Superior temporal gyrus (tissue), 1 donor: ENCODE results near the gene MYB.
"Not testable (repeated sequence)": the region's sequence is repeated elsewhere in the genome, so short reads cannot be mapped to it uniquely, and the experiment has no call there.

ENCODE experiments used
- DNase-seq: peaks from one replicate; pipeline ENCODE4 v3.0.0-alpha.2; 2016; ENCODE audit errors: extremely low spot score

MYB gene

DNA sequence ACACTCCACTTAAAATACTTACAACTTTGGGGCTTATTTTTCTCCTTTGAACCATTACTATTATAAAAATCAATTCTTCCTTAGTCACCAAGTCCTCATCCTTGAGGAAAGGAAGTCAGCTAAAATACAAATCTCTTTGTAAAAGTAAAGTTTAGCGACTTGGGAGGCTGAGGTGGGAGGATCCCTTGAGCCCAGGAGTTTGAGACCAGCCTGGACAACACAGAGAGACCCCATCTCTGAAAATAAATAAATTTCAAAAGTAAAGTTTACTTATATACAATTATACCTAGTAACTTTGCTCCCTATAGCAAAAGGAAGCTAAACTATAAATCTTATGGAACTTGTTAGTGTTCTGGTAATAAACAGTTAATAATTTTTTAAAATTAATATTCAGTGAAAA is 40.4 kb downstream of the MYB start:
- DNase-seq = no peak

DNA sequence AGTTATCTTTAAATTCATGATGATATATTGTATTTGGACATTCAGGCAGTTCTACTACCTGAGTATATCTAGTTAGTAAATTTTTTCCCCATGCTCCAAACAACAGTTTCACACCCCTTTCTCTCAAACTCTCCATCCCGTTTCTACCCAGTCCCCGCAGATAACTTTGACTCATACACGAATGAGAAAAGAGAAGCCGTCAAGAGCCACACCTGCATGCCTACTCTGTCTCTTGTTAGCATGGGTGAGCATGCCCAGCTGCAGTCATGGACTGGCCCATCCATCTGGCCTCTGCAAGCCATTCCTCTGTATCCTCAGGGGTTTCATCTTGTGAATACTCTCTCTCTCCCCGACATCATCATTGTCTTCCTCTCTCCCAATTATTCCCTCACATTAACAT is 41.5 kb downstream of the MYB start:
- DNase-seq = no peak

DNA sequence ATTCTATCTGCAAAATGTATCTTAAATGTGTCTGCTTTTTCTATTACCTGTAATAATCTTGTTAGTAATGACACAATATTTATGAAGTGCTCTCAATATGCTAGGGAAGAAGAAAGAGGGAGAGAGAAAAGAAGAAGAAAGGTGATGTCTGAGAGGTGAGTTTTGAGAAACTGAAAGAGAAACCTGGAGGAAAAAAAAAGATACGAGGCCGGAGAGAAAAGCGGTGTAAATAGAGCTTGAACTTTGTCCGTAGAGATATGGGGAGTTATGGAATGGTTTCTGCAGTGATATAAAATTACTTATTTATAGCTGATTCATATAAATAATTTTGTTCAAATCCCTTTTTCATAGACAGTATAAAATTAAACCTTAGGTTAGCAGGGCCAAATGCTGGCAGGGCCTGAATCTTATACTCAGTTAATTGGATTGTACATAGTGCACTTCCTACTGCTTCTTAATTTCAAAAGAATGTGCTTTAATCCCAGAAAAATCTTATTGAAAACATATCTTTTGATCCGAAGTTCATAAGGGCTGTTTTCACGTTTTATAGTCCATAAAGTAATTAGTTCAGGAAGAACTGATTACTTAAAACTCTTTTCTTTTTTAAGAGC is 43.0 kb downstream of the MYB start:
- no peak for DNase-seq

DNA sequence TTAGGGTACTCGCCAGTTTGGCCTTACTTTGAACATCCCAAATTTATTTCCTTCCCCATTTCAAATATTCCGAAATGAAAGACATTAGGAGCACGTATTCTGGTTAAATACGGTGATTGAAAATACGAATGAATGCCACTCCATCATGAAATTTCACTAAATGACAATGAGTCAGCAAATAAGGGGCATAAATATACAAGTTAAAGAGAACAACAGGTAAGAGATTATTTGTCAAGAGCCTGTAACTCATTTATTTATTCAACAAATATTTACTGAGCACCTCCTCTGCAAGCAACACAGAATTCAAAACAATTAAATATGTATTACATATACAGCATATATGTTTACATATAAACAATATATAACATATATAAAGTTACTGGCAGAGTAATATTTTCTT is 44.8 kb downstream of the MYB start:
- DNase-seq = no peak

DNA sequence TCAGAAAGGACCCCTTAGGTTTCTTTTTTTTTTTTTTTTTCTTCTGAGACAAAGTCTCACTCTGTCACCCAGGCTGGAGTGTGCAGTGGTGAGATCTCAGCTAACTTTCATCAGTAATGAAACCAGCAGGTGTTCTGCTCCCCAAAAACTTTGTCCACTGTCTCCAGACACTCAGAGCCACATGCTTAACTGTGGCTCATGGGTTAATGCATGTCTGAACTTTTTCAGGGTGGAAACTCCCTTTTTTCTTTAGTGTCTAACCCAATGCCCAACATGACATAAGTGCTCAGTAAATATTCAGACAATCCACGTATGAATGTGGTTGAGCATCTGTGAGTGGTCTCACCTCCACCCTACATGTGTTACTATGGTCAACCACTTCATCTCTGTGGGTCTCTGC is 45.4 kb downstream of the MYB start:
- DNase-seq = no peak

DNA sequence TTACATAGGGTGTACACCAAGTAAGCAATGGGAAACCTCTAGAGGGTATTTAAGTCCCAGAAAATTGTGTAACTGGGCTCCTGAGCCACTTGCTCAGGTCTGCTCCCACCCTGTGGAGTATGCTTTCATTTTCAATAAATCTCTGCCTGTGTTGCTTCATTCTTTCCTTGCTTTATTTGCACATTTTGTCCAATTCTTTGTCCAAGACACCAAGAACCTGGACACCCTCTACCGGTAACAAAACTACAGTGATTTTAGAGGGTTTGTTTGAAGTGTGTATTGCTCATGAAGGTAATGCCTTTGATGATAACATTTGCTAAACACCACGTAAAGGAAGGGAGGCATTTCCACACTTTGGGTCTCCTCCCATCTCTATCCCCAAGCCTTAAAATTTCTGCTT is 46.2 kb downstream of the MYB start:
- DNase-seq = no peak

DNA sequence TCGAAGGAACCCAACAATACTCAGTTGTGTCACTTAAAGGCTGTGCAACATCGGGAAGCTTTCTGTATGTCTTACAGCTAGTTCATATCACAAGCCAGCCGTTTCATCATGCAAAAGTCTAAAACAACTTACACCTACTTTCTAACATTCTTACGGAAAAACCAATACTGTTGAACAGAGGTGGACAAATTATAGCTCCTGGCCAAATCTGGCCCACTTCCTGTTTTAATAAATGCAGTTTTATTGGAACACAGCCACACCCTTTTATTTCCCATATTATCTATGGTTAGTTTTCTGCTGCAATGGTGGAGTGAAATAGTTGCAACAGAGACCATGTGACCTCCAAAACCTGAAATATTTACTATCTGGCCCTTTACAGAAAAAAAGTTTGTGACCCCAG is 46.6 kb downstream of the MYB start:
- DNase-seq = no peak

DNA sequence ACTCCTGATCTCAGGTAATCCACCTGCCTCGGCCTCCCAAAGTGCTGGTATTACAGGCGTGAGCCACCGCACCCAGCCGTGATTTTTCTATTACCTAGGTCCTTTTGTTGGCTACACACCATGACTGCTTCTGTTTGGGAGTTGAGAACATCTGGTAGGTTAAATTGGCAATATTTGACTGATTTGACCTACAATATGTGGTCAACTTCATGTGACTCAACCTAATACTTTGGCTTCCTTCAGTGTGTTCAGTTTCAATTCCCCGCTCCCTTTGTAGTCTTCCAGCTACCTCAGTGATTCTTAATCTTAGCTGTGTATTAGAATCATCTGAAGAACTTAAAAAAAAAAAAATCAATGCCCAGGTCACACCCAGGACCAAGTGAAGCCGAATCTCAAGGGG is 47.4 kb downstream of the MYB start:
- DNase-seq = no peak

DNA sequence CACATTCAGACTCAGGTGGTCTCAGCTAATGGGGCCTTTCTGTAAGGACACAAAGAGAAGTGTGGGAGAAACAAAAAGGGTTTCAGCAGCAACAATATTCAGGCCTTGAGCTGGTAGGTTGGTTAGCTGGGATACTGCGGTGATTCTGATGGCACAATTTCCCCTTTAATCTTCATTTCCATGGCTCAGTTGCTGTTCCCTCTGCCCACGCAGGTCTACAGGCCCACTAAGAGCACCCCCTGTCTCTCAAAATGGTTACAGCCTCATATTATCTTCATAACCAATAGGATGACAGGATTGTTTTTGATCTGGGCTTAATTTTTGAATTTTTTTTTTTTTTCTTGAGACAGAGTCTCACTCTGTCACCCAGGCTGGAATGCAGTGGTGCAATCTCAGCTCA is 48.9 kb downstream of the MYB start:
- no peak for DNase-seq

DNA sequence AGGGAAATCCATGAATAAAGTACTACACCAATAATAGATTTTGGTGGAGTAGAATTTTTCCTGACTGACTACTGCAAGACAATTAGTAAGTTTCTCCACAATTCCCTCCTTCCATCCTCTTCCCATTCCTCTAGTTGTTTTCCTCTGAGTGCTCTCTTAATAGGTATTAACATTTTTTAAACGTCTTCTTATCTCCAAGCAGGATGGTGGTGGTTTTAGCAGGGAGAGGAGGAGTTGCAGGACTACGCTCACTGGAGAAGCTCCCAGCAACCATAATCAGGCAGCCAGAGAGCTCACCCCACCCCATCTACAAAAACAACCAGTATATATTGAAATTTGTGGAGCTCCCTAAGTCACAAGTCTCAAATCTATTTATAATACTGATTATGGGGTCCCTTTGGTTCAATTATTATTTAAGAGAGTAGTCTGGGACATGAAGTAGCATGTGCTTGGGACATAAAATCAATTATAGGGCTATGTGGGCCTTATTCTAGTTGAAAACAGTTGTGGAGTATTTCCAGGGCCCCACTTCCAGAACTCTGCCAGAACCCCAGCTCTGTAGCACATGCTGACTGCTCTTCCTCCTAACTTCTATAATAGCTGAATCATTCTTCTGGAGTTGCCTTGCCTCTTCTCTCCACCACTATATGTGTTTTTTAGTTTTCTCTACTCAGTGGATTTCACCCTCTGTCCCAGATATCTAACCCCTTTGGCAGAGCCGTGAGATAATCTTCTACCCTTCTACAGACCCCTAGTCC is 49.8 kb downstream of the MYB start:
- DNase-seq = no peak

DNA sequence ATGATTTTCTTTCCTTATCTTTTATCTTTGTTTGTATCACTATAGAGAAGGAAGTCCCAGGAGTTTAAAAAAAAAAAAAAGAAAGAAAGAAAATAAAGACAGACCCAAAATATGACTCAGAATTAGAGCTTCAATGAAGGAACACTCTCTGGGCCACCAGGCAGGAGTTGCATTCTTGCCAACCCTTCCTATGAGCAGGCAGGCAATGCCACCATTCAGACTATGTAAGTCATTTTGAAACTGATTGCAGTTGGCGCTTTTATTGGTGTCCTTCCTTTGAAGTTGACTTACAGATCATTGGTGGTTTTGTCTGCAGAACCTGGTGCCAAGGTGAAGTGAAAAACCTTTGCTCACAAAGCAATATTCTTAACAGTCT is 50.3 kb downstream of the MYB start:
- DNase-seq = no peak

DNA sequence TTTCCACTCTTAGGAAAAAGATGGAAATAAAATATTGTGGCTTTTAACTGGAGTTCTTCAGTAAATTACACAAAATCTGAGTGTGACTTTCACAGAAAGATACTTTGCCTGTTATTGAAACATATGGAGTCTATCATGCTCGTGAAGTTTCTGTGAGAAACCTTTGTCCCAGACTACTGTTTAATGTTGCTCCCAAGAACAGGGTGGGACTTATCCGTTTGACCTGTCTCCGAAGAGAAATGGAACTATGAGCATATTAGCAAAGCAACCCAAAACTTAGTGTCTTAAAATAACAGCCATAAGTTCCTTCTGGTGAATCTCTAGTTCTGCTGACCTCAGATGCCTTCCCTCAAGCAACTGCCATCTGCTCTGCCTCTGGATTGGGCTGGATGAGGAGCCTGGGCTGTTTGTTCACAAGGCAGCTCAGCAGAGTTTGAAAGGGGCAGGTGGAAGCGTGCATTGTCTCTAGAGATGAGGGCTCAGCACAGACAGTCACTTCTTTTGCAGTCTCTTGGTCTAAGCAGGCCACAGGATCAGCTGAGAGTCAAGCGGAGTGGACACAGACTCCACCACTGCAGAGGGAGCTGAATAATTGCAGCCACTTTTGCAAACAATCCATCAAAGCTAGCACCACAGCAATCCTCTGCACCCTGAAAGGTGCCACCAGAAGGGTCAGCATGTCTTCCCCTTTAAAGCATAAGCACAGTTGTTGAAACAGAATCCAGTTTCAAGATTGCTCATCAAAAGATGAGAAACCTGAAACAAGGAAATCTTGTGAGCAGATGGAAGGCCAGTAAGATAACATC is 52.8 kb downstream of the MYB start:
- DNase-seq = no peak

DNA sequence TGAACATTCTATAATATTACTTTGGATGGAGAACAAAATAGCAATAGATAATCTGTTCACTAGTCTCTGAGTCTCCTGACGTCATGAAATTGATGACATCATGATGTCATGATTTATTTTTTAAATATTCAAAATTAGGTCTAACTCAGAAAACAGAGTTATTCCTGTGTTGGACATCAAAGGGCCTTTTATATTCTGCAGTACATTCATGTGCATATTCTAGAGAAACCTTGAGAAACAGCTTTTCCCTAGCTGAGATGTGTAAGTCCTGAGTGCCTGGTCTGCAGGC is 53.3 kb downstream of the MYB start:
- no peak for DNase-seq

DNA sequence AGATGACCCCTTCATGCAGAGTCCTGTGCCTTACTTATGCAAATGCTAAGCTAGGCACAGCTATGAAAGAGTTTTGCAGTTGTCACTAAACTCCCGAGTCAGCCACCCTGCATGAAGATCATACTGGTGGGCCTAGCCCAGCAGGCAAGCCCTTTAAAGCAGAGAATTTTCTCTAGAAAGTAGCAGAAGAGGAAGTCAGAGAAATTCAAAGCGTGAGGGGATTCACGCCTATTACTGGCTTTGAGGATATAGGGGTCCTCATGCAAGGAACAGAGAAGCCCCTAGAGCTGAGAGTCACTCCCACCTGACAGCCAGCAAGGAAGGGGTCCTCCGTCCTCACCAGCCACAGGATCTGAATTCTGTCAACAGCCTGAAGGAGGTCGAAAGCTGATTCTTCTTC is 54.6 kb downstream of the MYB start:
- DNase-seq = no peak

DNA sequence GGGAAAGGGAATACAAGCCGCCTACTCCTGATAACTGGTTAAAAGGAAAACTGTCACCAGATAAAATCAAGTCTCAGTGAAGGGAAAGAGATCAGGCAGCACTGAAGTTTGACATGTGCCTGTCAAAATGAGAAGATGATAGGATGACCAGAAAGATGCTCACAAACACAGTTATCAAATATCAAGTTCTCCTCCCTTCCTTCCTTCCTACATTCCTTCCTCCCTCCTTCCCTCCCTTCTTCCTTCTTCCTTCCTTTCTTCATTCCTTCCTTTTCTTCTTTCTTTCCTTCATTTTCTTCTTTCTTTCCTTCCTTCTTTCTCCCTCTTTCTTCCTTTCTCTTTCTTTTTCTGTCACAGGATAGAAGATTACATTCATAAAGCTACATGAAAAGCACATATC is 55.2 kb downstream of the MYB start:
- DNase-seq = no peak

DNA sequence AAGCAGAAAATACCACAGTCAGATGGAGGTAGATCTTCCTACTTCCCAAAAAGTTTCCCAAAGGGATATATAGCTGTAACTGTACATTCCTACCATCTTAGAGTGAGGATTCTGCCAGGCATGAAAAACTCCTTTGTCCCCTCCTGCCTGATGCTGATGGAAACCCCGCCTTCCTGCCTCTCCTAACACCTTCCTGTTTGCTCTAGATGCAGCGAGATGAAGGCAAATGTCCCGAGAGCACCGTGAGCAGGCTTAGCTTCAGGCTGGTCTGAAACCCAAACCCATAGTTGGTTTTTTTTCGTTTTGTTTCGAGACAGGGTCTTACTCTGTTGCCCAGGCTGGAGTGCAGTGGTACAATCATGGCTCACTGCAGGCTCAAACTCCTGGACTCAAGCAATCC is 55.6 kb downstream of the MYB start:
- DNase-seq = no peak

DNA sequence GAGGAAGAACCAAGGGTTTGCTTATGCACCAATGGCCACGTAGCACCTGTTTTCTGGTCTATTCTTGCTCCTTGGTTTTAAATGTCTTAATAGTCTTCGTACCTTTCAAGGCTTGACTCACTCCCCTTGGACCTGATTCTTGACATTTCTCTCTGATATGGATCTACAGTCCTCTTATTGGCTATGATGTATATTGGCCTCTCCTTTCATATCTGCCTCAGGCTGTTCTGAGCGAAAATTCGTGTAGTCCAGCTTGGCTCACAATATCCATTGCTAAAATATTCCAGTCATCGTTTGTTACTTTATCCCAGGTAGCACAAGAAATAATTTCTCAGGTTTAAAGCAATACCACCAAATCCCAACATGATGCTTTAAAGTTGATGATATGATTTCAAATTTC is 59.6 kb downstream of the MYB start:
- no peak for DNase-seq

DNA sequence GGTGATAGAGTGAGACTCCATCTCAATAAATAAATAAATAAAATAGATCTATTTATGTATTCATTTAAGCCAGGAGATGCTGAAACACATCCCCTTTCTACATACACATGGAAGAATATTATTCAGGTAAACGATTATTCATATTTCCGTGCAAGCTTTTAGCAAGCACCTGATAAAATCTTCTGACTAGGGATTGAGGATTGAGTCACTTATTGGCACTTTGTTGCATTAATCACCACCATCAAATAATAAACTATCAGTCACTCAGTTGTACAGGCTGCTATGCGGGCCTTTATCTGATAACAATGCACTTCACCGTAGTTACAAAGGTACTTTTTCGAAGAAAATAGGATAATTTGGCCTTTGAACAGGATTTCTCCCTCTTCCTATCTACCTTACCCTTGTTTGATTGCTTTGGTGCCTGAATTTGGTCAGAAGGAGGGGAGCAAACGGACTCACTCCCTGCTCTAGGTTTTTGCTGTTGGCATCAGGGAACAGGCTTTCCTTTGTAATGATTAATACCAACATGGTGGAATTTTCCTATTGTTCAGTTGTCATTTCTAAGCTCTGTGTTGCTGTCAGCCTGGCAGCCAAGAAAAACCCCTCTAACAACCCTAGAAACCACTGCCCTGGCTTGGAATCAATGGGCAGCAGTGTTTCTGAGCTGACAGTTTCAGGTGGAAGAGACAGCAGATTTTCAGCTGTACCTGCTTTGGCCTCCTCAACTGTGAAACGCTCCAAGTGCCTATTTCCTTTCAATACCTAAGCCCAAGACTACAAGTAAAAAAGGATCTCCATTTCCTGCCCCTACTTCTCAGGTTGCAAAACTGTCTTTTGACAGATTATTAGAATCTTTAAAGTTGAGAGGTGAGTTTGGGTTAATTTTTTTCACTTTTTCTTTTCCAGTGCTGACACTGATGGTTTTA is 63.0 kb downstream of the MYB start:
- DNase-seq = no peak

DNA sequence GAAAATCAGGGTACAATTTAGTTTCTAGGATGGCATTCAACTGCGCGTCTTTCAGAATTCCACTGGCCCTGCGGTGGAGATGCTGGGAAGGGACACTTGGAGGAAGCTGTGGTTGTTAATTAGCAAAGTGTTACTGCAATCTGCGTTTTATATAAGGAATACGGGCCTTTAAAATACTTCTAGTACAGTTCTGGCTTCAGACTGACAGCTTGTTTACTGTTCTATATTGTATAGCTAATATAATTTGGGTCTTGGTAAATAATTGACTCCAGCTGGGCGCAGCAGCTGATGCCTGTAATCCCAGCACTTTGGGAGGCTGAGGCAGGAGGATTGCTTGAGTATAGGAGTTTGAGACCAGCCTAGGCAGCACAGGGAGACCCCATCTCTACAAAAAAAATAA is 63.7 kb downstream of the MYB start:
- no peak for DNase-seq

DNA sequence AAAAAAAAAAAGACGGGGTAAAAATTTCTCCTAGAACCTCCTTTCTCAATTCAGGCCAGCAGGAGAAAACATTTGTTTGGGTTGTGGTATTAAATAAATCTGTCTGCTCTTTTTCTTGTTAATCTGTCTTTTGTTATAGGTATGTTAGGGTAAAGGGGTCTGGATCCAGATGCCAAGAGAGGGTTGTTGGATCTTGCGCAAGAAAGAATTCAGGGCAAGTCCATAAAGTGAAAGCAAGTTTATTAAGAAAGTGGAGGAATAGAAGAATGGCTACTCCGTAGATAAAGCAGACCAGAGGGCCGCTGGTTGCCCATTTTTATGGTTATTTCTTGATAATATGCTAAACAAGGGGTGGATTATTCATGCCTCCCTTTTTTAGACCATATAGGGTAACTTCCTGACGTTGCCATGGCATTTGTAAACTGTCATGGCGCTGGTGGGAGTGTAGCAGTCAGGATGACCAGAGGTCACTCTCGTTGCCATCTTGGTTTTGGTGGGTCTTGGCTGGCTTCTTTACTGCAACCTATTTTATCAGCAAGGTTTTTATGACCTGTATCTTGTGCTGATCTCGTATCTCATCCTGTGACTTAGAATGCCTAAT is 65.4 kb downstream of the MYB start:
- DNase-seq = not testable (repeated sequence)

DNA sequence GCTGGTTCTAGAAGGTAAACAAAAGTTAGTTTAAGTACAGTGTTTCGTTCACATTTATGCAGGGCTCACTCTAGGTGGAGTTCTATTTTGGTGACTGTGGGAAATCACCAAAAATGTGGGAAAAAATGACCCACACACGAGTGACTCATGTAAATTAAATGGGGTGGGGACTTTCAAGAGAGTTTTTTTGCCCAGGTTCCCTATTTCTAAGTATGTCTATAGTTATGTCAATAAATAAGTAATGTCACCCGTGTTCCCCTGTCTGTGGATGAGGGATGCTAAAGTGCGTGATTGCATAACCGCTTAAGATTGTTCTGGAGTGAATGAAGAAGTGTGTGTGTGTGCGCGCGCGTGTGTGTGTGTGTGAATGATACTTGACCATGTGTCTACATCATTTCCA is 69.1 kb downstream of the MYB start:
- no peak for DNase-seq
